GM10847 (cell line): ENCODE measurements around the gene ARHGEF25.
A peak's percentile ranks its signal among the peaks of the same experiment; 100 is the strongest.

ENCODE experiments used
- POLR2A ChIP-seq: IDR thresholded peaks from 2 replicates; pipeline ENCODE4 v1.6.1; 2011; ENCODE audit not compliant: insufficient read length; ENCODE audit errors: extremely low read depth

The ARHGEF25 gene

DNA sequence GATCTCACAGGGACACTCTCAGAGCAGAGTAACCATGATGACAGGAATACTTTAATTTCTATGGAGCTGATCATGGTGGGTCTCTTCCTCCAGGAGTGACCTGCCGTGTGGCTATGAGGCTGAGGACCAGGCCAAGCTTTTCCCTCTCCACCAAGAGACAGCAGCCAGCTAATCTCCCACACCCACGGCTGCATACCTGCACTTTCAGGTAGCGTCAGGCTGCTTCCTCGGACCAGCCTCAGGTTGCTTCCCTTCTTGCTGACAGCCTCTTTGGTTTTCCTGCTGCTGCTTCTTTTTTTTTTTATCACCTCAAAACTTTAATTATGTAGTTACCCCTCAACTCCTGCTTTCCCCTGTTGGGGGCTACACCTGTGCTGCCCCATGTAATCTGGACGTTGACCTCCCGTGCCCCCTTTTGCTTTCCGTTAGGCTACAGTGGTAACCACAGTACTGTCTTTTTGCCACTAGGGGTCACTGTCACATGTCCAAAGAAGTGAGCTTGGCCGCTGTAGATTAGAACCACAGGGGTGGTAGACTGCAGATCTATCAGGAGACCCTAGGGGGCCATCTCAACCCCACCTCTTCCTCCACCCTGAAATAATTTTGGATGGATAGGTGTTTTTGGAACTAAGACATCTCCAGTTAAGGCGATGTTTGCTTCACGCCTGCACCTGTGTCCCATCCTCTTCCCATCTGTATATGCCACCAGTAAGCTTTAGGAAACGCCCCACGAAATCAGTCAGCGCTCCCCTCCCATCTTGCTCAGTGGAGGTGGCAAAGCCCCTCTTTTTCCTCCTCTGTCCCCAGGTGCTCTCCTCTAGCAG is 28.0 kb upstream of the ARHGEF25 start:
- no peak for TF ChIP-seq POLR2A

DNA sequence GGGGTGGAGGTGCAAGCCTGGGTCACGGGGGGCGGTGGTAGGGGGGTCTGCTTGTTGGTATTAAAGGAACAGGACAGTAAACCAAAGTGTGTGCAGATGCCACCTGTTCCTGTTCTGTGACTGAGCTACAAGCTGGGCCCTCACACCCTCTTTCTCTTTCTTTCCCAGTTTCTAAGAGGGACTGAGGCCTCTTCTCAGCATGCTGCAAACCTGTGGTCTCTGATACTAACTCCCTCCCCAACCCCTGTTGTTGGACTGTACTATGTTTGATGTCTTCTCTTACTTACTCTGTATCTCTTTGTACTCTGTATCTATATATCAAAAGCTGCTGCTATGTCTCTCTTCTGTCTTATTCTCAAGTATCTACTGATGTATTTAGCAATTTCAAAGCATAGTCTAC is 27.2 kb upstream of the ARHGEF25 start:
- no peak for TF ChIP-seq POLR2A

- TF ChIP-seq POLR2A = no peak
Measured at GRCh38 chr12:57584690-57585089, 26.5 kb upstream of the ARHGEF25 start.

- TF ChIP-seq POLR2A = no peak
Measured at GRCh38 chr12:57585156-57585555, 26.1 kb upstream of the ARHGEF25 start.

DNA sequence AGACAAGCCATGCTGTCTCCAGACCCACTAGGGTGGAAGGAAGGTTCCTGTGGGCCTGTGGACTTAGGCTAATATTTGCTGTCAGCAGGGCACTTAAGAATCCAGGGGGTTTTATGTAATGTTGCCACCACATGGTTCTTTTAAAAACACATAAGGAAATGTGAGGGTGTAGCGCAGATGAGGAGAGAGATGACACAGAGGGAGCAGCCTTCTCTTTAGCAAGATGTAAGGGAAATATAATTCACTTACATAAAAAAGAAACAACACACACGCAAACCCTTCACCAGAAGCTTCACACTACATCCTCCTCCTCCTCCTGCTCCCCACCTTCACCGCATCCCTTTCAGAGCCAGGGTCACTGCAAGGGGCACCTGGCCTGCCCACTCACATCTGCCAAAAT is 25.1 kb upstream of the ARHGEF25 start:
- no peak for TF ChIP-seq POLR2A

DNA sequence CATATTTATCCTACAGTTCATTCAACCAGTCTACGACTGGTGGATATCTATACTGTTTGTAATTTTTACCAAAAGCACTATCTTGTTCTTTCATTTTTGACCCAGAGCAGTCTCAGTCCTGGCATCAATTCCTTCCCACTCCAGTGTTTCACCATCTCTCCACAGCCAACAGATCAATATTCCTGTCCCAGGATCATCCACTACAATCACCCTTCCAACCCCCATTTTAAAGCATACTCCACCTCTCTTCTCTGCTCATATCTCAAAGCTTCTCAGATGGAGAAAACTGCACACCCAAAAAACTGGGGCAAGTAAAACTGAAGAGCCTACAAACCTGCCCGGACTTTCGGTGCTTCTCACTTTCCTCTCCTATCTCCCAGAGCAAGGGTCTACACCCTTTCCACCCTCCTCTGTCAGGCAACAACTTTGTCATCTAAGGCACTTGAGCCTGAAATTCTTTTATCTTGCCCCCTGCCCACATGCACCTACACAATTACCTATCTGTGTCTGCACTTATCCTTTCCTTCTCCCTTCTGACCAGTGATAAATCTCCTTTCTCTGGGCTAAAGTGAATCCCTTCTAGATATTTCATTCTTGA is 24.3 kb upstream of the ARHGEF25 start:
- no peak for TF ChIP-seq POLR2A

DNA sequence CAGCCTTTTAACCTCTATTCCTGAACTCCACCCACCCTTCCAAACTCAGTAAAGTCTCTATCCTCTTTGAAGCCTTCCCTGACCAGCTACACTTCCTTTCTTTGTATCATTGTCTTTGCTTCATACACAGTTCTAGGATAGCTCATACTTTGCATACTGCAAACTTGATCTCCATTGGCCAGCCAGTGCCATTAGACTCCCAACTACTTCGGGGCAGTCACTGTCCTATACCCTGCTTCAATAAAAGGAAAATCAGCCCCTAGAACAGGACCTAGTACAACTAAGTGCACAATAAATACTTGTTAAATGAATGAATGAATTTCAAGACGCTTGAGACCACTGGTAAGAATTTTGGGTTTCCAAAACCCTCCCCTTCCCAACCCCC is 20.8 kb upstream of the ARHGEF25 start:
- no peak for TF ChIP-seq POLR2A

DNA sequence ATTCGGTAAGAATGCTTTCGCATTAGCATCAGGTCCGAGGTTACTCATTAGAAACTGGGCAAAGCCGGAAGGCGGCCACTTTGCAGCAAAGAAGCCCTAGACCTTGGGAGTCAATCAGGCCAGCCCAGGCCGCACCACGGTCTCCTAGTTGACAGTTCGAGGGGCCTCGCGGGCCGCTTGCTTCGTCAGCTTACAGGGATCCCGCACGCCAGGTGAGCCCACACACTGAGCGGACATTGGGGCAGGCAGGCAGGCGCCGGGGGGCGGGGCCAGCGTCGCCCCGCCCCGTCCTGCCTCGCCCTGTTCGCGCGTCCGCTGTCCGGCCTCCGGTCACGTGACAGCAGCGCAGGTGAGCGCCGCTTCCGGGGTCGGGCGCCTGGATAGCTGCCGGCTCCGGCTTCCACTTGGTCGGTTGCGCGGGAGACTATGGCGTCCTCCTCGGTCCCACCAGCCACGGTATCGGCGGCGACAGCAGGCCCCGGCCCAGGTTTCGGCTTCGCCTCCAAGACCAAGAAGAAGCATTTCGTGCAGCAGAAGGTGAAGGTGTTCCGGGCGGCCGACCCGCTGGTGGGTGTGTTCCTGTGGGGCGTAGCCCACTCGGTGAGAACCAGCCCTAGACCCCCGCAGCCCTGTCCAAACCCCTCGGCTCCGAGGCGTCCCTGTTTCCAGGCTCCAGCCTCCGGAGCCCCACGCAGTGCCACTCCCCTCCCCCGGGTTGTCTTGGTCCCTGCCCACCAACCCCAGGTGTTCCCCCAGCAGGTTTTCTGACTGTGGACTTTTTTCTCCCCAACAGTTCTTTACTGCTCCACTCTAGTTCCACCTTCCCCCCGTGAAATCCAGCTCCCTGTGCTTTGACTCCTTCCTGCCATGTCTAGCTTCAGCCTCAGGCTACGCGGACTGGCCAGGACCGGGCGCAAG is 20.1 kb upstream of the ARHGEF25 start, which contains the start of gene PIP4K2C:
Gene PIP4K2C, plus strand, starts transcription at position 329 of the 918 bp plus-strand sequence. Its CDS starts 98 bp downstream, at position 427.
- TF ChIP-seq POLR2A = peak; percentile 80

GRCh38 chr12:57591782-57592325 is 19.4 kb upstream of the ARHGEF25 start:
- no peak for TF ChIP-seq POLR2A

DNA sequence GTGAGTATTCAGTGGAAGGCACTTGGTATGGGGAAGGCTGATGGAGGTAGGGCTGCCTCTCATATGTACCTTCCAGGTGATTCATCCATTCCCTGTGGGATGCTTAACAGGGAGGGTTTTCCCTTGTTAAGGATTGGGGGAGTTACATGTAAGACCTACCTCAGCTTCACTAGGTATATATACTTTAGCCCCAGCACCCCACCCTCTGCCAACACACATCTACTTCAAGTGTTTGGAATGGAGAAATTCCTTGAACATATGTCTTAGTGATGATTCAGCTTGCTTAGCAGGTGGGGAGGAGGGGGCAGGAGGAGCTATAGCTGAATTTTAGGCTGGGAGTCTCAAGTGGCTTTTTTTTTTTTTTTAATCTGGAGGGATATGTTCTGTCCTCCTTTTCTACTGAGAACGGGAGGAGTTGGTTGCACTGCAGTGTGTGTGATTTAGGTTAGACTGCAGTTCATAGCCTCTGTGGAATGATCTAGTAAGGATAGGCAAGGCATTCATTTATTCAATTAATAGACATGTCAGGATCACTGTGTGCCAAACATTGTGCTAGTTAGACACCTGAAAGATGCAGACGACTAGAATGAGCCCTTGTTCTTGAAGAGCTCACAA is 18.6 kb upstream of the ARHGEF25 start:
- no peak for TF ChIP-seq POLR2A

GRCh38 chr12:57593187-57593586 is 18.0 kb upstream of the ARHGEF25 start:
- TF ChIP-seq POLR2A = no peak

- TF ChIP-seq POLR2A = no peak
Measured at GRCh38 chr12:57600395-57600794, 10.8 kb upstream of the ARHGEF25 start.

DNA sequence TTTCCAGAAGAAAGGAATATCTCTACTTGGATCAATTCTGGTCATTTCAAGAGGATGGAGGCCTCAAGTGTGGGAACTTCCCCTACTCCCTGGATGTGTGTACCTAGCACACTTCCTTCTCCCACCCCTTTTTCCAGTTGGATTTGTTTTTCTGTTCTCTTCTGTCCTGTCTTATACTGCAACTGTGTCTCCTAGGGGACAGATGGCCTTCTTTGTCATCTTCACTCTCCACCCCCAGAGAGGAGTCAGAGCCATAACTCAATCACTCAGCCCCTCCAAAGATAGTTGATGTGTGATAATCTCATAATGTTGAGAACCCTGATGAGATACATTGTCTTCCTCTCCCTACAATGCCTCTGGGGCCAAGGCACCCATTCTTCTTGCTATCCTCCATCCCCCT is 8.7 kb upstream of the ARHGEF25 start:
- TF ChIP-seq POLR2A = no peak

- no peak for TF ChIP-seq POLR2A
Measured at GRCh38 chr12:57603324-57603723, 7.9 kb upstream of the ARHGEF25 start.
